ENCODE data around the gene MKRN2OS.

DNA sequence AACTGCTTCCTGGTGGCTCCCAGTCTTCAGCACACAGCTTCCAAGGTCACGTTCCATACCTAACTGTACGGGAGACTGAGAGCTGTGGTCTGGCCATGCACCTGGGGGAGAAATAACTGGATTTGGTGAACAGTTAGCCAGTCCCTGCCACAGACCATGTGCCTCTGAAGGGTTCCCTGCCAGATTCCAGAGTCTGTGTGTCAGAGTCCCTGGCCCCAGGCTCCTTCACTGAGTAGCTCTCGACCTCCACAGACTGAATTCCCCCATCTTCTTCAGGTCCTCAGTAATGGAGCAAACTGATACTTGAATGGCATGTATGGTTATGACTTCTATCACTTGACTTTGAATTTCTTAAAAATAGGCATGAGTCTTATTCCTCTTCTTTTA is 17.5 kb downstream of the MKRN2OS start:
- TF ChIP-seq EZH2 (IDR thresholded peaks at IDR 0.05; ENCODE audit: low read length, missing control alignments): no peak
- TF ChIP-seq, protein P1, sequence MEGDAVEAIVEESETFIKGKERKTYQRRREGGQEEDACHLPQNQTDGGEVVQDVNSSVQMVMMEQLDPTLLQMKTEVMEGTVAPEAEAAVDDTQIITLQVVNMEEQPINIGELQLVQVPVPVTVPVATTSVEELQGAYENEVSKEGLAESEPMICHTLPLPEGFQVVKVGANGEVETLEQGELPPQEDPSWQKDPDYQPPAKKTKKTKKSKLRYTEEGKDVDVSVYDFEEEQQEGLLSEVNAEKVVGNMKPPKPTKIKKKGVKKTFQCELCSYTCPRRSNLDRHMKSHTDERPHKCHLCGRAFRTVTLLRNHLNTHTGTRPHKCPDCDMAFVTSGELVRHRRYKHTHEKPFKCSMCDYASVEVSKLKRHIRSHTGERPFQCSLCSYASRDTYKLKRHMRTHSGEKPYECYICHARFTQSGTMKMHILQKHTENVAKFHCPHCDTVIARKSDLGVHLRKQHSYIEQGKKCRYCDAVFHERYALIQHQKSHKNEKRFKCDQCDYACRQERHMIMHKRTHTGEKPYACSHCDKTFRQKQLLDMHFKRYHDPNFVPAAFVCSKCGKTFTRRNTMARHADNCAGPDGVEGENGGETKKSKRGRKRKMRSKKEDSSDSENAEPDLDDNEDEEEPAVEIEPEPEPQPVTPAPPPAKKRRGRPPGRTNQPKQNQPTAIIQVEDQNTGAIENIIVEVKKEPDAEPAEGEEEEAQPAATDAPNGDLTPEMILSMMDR (conservative IDR thresholded peaks at IDR 0.05 in 1 of 2, IDR thresholded peaks at IDR 0.05 in 1 of 2; ENCODE audit: low read depth in 1 of 2, low read length in 2 of 2): no peak
